Measurements from ENCODE around the gene ABHD16A. TPM values are rescaled to one million over a fixed set of nuclear protein-coding genes. Genes with fewer than 3 reads are reported as not detected.
A peak's percentile ranks its signal among the peaks of the same experiment; 100 is the strongest.

Gene ABHD16A
- total and polyA plus RNA-seq, 2 of the 13 experiments (the other 11 are each of a cell fraction or from before 2014, with no cell fraction given), result 43.5 to 45.4 TPM

DNA sequence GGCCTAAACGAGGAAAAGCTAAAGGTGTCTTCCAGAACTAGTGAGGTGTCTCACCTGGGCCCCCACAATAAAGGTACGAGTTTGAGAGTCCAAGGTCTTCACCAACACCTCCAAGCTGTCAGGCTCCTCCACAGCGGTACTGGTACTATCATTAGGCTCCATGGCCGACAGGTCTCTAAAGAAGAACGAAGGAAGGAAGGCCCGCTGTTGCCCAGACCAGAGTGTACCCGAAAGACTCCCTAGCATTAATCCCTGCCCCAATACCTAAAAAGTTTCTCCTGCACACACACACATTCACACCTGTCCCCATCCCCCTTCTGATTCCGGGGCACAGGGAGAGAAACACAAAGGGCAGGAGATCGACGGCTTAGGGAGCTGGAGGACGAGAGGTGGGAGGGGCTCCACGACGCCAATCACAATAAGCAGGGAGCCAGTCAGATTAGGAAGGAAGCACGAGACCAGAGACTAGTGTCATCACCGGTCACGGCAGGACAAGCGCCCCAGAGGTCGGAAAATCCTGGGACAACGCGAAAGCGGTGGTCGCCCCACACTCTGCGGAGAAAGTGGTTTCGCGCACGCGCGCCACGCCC, 51.4 kb downstream of the ABHD16A start (continued):
- TF ChIP-seq, protein P1, sequence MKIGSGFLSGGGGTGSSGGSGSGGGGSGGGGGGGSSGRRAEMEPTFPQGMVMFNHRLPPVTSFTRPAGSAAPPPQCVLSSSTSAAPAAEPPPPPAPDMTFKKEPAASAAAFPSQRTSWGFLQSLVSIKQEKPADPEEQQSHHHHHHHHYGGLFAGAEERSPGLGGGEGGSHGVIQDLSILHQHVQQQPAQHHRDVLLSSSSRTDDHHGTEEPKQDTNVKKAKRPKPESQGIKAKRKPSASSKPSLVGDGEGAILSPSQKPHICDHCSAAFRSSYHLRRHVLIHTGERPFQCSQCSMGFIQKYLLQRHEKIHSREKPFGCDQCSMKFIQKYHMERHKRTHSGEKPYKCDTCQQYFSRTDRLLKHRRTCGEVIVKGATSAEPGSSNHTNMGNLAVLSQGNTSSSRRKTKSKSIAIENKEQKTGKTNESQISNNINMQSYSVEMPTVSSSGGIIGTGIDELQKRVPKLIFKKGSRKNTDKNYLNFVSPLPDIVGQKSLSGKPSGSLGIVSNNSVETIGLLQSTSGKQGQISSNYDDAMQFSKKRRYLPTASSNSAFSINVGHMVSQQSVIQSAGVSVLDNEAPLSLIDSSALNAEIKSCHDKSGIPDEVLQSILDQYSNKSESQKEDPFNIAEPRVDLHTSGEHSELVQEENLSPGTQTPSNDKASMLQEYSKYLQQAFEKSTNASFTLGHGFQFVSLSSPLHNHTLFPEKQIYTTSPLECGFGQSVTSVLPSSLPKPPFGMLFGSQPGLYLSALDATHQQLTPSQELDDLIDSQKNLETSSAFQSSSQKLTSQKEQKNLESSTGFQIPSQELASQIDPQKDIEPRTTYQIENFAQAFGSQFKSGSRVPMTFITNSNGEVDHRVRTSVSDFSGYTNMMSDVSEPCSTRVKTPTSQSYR (CRISPR knock-in tag; IDR thresholded peaks at IDR 0.05; ENCODE audit: borderline replicate concordance), result 0 out of 2 replicates have a peak, but pooled peaks have one; percentile 40
- TF ChIP-seq ATF7-NPFF (CRISPR knock-in tag; IDR thresholded peaks at IDR 0.05; ENCODE audit: low read depth), result 0 out of 2 replicates have a peak, but pooled peaks have one; percentile 49
- peak; percentile 61; the same call in 1 of the 2 replicates for TF ChIP-seq ZNF138 (CRISPR knock-in tag; IDR thresholded peaks at IDR 0.05; ENCODE audit: low read depth)
- TF ChIP-seq, protein P2, sequence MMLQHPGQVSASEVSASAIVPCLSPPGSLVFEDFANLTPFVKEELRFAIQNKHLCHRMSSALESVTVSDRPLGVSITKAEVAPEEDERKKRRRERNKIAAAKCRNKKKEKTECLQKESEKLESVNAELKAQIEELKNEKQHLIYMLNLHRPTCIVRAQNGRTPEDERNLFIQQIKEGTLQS (CRISPR knock-in tag; IDR thresholded peaks at IDR 0.05), result 0 out of 2 replicates have a peak, but pooled peaks have one; percentile 37
- TF ChIP-seq PTBP1 (IDR thresholded peaks at IDR 0.05; ENCODE audit: low read depth, low read length, poor library complexity, severe bottlenecking), result peak; percentile 25
- TF ChIP-seq, protein P3, sequence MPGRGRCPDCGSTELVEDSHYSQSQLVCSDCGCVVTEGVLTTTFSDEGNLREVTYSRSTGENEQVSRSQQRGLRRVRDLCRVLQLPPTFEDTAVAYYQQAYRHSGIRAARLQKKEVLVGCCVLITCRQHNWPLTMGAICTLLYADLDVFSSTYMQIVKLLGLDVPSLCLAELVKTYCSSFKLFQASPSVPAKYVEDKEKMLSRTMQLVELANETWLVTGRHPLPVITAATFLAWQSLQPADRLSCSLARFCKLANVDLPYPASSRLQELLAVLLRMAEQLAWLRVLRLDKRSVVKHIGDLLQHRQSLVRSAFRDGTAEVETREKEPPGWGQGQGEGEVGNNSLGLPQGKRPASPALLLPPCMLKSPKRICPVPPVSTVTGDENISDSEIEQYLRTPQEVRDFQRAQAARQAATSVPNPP (CRISPR knock-in tag; IDR thresholded peaks at IDR 0.05), result no peak; the same call in 1 of the 2 replicates
- no peak for TF ChIP-seq SRSF9 (IDR thresholded peaks at IDR 0.05; ENCODE audit: borderline replicate concordance, insufficient read depth, low read depth, low read length, poor library complexity, severe bottlenecking)
- 0 out of 2 replicates have a peak, but pooled peaks have one; percentile 18 for TF ChIP-seq ELF1 (CRISPR knock-in tag; IDR thresholded peaks at IDR 0.05)
- TF ChIP-seq FOXP1 (IDR thresholded peaks at IDR 0.05), result no peak
- 0 out of 2 replicates have a peak, but pooled peaks have one; percentile 3 for TF ChIP-seq FOXP1 (CRISPR knock-in tag; IDR thresholded peaks at IDR 0.05)
- 0 out of 4 replicates have a peak, but pooled peaks of 1 of the 2 experiments have one; percentile 9 for TF ChIP-seq EP300 (IDR thresholded peaks at IDR 0.05; ENCODE audit: low read depth in 2 of 2, low read length in 2 of 2)
- no peak for TF ChIP-seq EP300 (CRISPR knock-in tag; IDR thresholded peaks at IDR 0.05; ENCODE audit: borderline replicate concordance)
- TF ChIP-seq, protein P4, sequence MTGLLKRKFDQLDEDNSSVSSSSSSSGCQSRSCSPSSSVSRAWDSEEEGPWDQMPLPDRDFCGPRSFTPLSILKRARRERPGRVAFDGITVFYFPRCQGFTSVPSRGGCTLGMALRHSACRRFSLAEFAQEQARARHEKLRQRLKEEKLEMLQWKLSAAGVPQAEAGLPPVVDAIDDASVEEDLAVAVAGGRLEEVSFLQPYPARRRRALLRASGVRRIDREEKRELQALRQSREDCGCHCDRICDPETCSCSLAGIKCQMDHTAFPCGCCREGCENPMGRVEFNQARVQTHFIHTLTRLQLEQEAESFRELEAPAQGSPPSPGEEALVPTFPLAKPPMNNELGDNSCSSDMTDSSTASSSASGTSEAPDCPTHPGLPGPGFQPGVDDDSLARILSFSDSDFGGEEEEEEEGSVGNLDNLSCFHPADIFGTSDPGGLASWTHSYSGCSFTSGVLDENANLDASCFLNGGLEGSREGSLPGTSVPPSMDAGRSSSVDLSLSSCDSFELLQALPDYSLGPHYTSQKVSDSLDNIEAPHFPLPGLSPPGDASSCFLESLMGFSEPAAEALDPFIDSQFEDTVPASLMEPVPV (CRISPR knock-in tag; IDR thresholded peaks at IDR 0.05), result no peak
- TF ChIP-seq, protein P5, sequence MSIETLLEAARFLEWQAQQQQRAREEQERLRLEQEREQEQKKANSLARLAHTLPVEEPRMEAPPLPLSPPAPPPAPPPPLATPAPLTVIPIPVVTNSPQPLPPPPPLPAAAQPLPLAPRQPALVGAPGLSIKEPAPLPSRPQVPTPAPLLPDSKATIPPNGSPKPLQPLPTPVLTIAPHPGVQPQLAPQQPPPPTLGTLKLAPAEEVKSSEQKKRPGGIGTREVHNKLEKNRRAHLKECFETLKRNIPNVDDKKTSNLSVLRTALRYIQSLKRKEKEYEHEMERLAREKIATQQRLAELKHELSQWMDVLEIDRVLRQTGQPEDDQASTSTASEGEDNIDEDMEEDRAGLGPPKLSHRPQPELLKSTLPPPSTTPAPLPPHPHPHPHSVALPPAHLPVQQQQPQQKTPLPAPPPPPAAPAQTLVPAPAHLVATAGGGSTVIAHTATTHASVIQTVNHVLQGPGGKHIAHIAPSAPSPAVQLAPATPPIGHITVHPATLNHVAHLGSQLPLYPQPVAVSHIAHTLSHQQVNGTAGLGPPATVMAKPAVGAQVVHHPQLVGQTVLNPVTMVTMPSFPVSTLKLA (IDR thresholded peaks at IDR 0.05), result peak; percentile 41
- TF ChIP-seq, protein P6, sequence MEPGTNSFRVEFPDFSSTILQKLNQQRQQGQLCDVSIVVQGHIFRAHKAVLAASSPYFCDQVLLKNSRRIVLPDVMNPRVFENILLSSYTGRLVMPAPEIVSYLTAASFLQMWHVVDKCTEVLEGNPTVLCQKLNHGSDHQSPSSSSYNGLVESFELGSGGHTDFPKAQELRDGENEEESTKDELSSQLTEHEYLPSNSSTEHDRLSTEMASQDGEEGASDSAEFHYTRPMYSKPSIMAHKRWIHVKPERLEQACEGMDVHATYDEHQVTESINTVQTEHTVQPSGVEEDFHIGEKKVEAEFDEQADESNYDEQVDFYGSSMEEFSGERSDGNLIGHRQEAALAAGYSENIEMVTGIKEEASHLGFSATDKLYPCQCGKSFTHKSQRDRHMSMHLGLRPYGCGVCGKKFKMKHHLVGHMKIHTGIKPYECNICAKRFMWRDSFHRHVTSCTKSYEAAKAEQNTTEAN (CRISPR knock-in tag; conservative IDR thresholded peaks at IDR 0.05), result peak; percentile 59; the same call in 1 of the 2 replicates
- TF ChIP-seq ZNF768 (CRISPR knock-in tag; IDR thresholded peaks at IDR 0.05), result 0 out of 2 replicates have a peak, but pooled peaks have one; percentile 14
- peak; percentile 76; the same call in 1 of the 2 replicates for TF ChIP-seq SP5 (CRISPR knock-in tag; IDR thresholded peaks at IDR 0.05; ENCODE audit: borderline replicate concordance, low read depth)
- peak; percentile 28; the same call in 1 of the 2 replicates for TF ChIP-seq SOX5 (CRISPR knock-in tag; IDR thresholded peaks at IDR 0.05; ENCODE audit: borderline replicate concordance)
- TF ChIP-seq, protein P7, sequence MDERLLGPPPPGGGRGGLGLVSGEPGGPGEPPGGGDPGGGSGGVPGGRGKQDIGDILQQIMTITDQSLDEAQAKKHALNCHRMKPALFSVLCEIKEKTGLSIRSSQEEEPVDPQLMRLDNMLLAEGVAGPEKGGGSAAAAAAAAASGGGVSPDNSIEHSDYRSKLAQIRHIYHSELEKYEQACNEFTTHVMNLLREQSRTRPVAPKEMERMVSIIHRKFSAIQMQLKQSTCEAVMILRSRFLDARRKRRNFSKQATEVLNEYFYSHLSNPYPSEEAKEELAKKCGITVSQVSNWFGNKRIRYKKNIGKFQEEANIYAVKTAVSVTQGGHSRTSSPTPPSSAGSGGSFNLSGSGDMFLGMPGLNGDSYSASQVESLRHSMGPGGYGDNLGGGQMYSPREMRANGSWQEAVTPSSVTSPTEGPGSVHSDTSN (CRISPR knock-in tag; IDR thresholded peaks at IDR 0.05), result peak; percentile 77
